Heart right ventricle (tissue), 16 donors: ENCODE results near the gene TMEM52. TPM values are rescaled to one million over a fixed set of nuclear protein-coding genes. Genes with fewer than 3 reads are reported as not detected.

Experiments
- ATAC-seq, 8 donors: fragments of 200-7000 bp; cut with Tn5 transposase; one replicate each; pipeline ENCODE4 v1.9.1; 2020; ENCODE audit warnings: mild to moderate bottlenecking in 8 of 8, moderate library complexity in 8 of 8, moderate number of reproducible peaks in 1 of 8
- DNase-seq, 2 donors: peaks; one replicate each; pipeline ENCODE4 v3.0.0-alpha.2; 2020
- H3K27ac ChIP-seq, 10 donors: fragments of 200-600 bp; sonication (generic) in 2 of 10; one replicate each; pipeline versions ENCODE4 v1.5.0 to v1.8.0; 2020 to 2022; ENCODE audit warnings: mild to moderate bottlenecking in 3 of 10
- H3K27me3 ChIP-seq, 7 donors: fragments of 200-600 bp; one replicate each; pipeline ENCODE4 v1.8.0; 2021 to 2022; ENCODE audit warnings: mild to moderate bottlenecking in 2 of 7
- H3K36me3 ChIP-seq, 9 donors: fragments of 200-600 bp; sonication (generic) in 1 of 9; one replicate each; pipeline versions ENCODE4 v1.5.0 to v1.8.0; 2020 to 2022; ENCODE audit warnings: mild to moderate bottlenecking in 2 of 9
- H3K4me1 ChIP-seq, 9 donors: fragments of 200-600 bp; sonication (generic) in 1 of 9; one replicate each; pipeline versions ENCODE4 v1.5.0 to v1.8.0; 2020 to 2022; ENCODE audit warnings: mild to moderate bottlenecking in 4 of 9
- H3K4me3 ChIP-seq, 10 donors: fragments of 200-600 bp; sonication (generic) in 2 of 10; one replicate each; pipeline versions ENCODE4 v1.5.0 to v1.8.0; 2020 to 2022; ENCODE audit warnings: mild to moderate bottlenecking in 7 of 10, moderate library complexity in 2 of 10
- H3K9me3 ChIP-seq, 11 donors: fragments of 200-600 bp in 10 of 11; sonication (generic) in 2 of 11; one replicate each; pipeline versions ENCODE4 v1.5.0 to v1.8.0; 2013 to 2022; ENCODE audit warnings: mild to moderate bottlenecking in 2 of 11, control low read depth in 1 of 11, moderate library complexity in 1 of 11
- WGBS, 2 donors: extraction: QIAGEN DNeasy Blood & Tissue Kit; methylation state at CpG; one replicate each; pipeline ENCODE4 v1.1.7; 2013; ENCODE audit warnings: inconsistent platforms in 1 of 2; 5-methylcytosine and 5-hydroxymethylcytosine counted together
- intact Hi-C, 10 donors: fragments of 100-400 bp; cut with DNase I; formaldehyde crosslinking; loops; one replicate each; pipeline versions ENCODE4 v1.11.1 to v1.14.2; 2022
- polyA plus RNA-seq, 2 donors: library from polyadenylated mRNA; stranded (reverse); fragments of 200-250 nt; gene quantifications; one replicate each; pipeline ENCODE4 v1.2.3, GENCODE V29; 2013
- total RNA-seq, 10 donors: library from RNA; stranded (reverse); fragmentation: NEBNext Ultra II Directional in 3 of 10; extraction: Animal tissue kit (Norgen Biotek cat#: 25700) in 3 of 10; gene quantifications; one replicate each; pipeline versions ENCODE4 v1.2.1 to v1.2.4, GENCODE V29; 2021 to 2023
- TF ChIP-seq, protein P1 (sequence below), 9 donors: fragments of 200-600 bp; sonication (generic) in 2 of 9; IDR thresholded peaks; one replicate each; pipeline versions ENCODE4 v1.5.0 to v1.8.0; 2021 to 2022; ENCODE audit warnings: antibody characterized with exemption in 9 of 9, mild to moderate bottlenecking in 5 of 9, moderate library complexity in 1 of 9
- donor health status: Arrhythmogenic right ventricular cardiomyopathy.
- donor health status: ischemic (EF 13 %, LVEDD 7.1; RV severe dilation, severe dysfunction).
- donor health status: healthy with polysubstance abuse.
- donor health status: DM: no; HTN: yes; CAD: no.
- donor health status: DM: no; HTN: no; CAD: no.
- donor health status: ischemic (EF 25% LVEDD 6.9; RV normal size, moderate dysfunction).
- donor health status: ischemic (EF 25% LVEDD 5.7; RV mildly dilated, moderate dysfunction).
- donor health status: healthy.
- donor health status: DM: yes; HTN: yes; CAD: no.
- donor health status: Ischemic cardiomyopathy.
- donor health status: ischemic (EF 35%, LVEDD 5.7; RV mildly dilated, moderate dysfunction).
- donor health status: nonischemic (EF 11% LVEDD 7.7; RV severe dilation, severe dysfunction).
- donor health status: DM: yes; HTN: yes; CAD: no.
- donor health status: PGD.
- donor health status: ischemic (EF 29% LVEDD 5.4; RV normal size, mild dysfunction).
- donor health status: nonischemic (EF 23%, LVEDD 6.1; RV moderate dilation, normal function).

TMEM52 gene
- total and polyA plus RNA-seq, 12 donors = 0.58 to 11.5 (median 1.9) TPM; not detected in 2

DNA sequence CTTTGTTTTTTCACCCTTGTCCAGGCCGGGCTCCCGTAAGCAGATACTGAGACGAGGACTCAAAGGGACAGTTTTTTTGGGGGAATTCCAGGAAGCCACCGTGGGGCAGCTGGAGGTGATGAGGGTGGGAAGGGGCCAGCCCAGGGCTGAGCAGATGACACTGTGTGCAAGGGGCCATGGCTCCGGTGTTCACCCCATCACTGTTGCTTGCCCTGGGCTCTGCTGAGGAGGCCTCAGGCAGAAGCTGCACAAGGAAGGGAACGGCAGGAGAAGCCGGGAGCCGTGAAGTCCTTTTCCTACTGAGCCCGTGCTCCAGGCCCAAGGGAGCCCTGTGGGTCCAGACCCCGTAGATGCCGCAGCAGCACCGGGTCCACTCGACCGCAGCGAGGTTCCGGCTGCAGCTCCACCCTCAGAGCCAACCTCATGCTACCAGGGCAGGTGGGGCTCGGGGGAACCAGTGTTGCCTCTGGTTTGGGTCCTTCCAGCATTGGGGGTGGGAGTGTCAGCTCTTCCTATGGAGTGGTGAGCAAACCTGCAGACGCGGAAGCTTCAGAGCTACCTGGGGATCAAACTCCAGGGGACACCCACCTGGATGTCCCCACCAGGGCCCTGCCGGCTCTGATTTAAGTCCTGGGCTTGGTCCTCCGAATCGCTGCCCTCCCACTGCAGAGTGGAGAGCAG lies 8.3 kb downstream of the TMEM52 start:
- WGBS, 2 donors = 94% methylated on average over 22 of the region's 22 CpGs
- ATAC-seq = no peak
- Histone ChIP-seq H3K27me3 (no peaks in the 10 kb centered on the region), H3K27ac (no peak overlapping the region), H3K4me3 (no peak overlapping the region), H3K4me1 (peaks cover 4 to 37% (median 24%) of the 10 kb centered on the region in 9 donors), H3K36me3 (no peaks in the 10 kb centered on the region), H3K9me3 (no peaks in the 10 kb centered on the region)
- DNase-seq = no peak
- TF ChIP-seq, protein P1, sequence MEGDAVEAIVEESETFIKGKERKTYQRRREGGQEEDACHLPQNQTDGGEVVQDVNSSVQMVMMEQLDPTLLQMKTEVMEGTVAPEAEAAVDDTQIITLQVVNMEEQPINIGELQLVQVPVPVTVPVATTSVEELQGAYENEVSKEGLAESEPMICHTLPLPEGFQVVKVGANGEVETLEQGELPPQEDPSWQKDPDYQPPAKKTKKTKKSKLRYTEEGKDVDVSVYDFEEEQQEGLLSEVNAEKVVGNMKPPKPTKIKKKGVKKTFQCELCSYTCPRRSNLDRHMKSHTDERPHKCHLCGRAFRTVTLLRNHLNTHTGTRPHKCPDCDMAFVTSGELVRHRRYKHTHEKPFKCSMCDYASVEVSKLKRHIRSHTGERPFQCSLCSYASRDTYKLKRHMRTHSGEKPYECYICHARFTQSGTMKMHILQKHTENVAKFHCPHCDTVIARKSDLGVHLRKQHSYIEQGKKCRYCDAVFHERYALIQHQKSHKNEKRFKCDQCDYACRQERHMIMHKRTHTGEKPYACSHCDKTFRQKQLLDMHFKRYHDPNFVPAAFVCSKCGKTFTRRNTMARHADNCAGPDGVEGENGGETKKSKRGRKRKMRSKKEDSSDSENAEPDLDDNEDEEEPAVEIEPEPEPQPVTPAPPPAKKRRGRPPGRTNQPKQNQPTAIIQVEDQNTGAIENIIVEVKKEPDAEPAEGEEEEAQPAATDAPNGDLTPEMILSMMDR (IDR thresholded peaks at IDR 0.05) = no peak
- intact Hi-C loops = no loop called here

DNA sequence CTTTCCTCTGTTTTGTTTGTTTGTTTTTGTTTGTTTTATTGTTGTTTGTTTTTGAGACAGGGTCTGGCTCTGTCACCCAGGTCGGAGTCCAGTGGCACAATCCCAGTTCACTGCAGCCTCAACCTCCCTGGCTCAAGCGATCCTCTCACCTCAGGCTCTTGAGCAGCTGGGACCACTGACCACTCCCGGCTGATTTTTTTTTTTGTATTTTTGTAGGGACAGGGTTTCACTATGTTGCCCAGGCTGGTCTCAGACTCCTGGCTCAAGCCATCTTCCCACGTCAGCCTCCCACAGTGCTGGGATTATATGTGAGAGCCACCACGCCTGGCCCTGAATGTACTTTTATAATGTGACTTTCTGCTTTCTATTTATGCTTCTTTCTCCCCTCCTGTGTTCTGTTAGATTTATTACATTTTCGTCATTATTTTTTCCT lies 9.0 kb downstream of the TMEM52 start:
- no peaks in the 10 kb centered on the region for H3K36me3 ChIP-seq
- no peak for DNase-seq
- WGBS, 2 donors = 89 to 94% methylated on average over 6 of the region's 6 CpGs
- no peaks in the 10 kb centered on the region for H3K9me3 ChIP-seq
- TF ChIP-seq, protein P1 (IDR thresholded peaks at IDR 0.05) = no peak
- no peak for ATAC-seq
- peaks cover 4 to 38% (median 24%) of the 10 kb centered on the region in 9 donors for H3K4me1 ChIP-seq
- H3K27me3 ChIP-seq = no peaks in the 10 kb centered on the region
- intact Hi-C loops = no loop called here
- peak overlapping the region in 8 of 10 donors; percentile 41 to 88 (median 72) for H3K4me3 ChIP-seq
- peak overlapping the region in 6 of 10 donors; percentile 88 to 95 (median 92) for H3K27ac ChIP-seq

DNA sequence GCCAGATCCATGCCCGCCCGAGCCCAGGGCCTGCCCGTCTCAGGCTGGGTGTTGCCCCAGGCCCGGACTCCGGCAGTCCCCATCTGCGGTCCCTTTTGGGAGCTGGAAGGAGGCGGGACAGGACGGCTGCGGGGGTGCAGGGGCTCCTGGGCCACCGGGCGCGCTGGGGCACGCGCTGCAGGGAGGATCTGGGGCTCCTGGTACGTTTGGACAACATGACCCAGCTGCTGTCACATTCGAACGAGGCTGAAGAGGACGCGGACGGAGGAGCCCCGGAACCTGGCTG lies 10.6 kb downstream of the TMEM52 start:
- no peak for DNase-seq
- ATAC-seq = peak in 6 of 8 donors; percentile 0 to 18 (median 6)
- TF ChIP-seq, protein P1 (IDR thresholded peaks at IDR 0.05) = no peak
- intact Hi-C loops = loop anchor here in 7 of 10 donors (5.0 to 10.0 kb wide), 5 partner anchors 51 to 151 kb away; partner anchors contain the start of gene NADK (in 4 of the 7)
- H3K9me3 ChIP-seq = no peaks in the 10 kb centered on the region
- H3K4me3 ChIP-seq = peak overlapping the region; percentile 42 to 88 (median 72)
- H3K36me3 ChIP-seq = no peaks in the 10 kb centered on the region
- H3K27ac ChIP-seq = peak overlapping the region; percentile 68 to 95 (median 90)
- H3K27me3 ChIP-seq = no peaks in the 10 kb centered on the region
- 7 to 9% methylated on average over 21 of the region's 21 CpGs for WGBS, 2 donors
- peaks cover 4 to 38% (median 24%) of the 10 kb centered on the region in 9 donors for H3K4me1 ChIP-seq

DNA sequence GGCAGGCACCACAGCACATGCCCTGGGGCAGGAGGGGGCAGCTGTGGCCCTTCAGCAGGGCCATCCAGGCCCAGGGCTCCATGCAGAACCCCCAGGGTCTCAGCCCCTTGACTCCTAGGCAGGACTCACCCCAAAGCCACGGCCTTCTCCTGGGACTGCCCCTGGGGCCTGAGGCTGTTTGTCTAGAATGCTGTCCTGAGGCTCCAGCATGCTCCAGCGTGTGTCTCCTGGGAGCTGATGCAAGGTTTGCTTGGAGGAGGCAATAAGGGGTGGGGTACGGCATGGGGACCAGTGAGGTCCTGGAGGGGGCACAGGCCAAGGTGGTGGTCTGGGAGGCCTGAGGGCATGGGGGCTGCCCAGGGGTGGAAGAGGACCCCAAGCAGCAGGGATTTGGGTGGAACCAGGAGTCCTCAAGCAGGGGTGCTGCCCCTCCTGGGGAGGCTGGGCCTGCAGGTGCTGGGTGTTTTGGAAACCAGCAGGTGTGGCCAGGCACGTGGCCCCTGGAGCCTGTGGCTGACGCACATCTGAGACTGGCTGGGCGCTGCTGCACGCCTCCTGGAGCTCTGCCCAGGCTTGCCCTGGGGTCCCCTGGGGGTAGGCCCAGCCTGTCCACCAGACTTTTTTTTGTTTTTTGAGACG lies 11.9 kb downstream of the TMEM52 start:
- TF ChIP-seq, protein P1 (IDR thresholded peaks at IDR 0.05) = no peak
- Histone ChIP-seq H3K9me3 (peaks cover 0 to 3% (median 0%) of the 10 kb centered on the region in 11 donors), H3K36me3 (no peaks in the 10 kb centered on the region), H3K27ac (peak overlapping the region in 3 of 10 donors; percentile 9 to 69 (median 35)), H3K4me3 (no peak overlapping the region), H3K27me3 (no peaks in the 10 kb centered on the region), H3K4me1 (peaks cover 4 to 38% (median 24%) of the 10 kb centered on the region in 9 donors)
- no peak for ATAC-seq
- WGBS, 2 donors = 75 to 80% methylated on average over 8 of the region's 8 CpGs
- intact Hi-C loops = loop anchor here in 7 of 10 donors (2.0 to 10.0 kb wide), 6 partner anchors 48 to 150 kb away; partner anchors contain the start of gene NADK (in 4 of the 7)
- peak in 1 of 2 donors; percentile 34 for DNase-seq
